ENCODE measurements around the gene RREB1.

The RREB1 gene

DNA sequence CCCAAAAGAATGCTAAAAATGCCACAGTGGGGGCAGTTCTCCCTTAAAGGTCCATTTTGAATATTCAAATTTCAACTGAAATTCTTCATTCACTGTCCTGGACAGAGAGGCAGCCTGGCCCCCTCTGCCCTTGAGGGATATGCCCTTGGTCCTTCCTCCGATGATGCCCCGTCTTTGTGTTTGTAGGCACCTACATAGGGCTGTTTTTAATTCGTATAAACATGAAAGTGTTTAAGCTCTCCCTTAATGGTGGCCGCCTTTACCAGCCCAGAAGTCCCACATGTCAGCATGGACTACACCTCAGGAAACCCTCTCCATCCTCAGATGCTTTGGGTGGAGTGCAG lies 135.0 kb downstream of the RREB1 start:
- no peak overlapping the region for H3K4me3 ChIP-seq (ENCODE audit: control insufficient read depth, low read depth, low read length)
- TF ChIP-seq, protein P1, sequence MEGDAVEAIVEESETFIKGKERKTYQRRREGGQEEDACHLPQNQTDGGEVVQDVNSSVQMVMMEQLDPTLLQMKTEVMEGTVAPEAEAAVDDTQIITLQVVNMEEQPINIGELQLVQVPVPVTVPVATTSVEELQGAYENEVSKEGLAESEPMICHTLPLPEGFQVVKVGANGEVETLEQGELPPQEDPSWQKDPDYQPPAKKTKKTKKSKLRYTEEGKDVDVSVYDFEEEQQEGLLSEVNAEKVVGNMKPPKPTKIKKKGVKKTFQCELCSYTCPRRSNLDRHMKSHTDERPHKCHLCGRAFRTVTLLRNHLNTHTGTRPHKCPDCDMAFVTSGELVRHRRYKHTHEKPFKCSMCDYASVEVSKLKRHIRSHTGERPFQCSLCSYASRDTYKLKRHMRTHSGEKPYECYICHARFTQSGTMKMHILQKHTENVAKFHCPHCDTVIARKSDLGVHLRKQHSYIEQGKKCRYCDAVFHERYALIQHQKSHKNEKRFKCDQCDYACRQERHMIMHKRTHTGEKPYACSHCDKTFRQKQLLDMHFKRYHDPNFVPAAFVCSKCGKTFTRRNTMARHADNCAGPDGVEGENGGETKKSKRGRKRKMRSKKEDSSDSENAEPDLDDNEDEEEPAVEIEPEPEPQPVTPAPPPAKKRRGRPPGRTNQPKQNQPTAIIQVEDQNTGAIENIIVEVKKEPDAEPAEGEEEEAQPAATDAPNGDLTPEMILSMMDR (IDR thresholded peaks at IDR 0.05; ENCODE audit: control insufficient read depth, insufficient read depth, low read depth, low read length, missing control alignments), result no peak
- no peak for DNase-seq (ENCODE audit: low read depth)

DNA sequence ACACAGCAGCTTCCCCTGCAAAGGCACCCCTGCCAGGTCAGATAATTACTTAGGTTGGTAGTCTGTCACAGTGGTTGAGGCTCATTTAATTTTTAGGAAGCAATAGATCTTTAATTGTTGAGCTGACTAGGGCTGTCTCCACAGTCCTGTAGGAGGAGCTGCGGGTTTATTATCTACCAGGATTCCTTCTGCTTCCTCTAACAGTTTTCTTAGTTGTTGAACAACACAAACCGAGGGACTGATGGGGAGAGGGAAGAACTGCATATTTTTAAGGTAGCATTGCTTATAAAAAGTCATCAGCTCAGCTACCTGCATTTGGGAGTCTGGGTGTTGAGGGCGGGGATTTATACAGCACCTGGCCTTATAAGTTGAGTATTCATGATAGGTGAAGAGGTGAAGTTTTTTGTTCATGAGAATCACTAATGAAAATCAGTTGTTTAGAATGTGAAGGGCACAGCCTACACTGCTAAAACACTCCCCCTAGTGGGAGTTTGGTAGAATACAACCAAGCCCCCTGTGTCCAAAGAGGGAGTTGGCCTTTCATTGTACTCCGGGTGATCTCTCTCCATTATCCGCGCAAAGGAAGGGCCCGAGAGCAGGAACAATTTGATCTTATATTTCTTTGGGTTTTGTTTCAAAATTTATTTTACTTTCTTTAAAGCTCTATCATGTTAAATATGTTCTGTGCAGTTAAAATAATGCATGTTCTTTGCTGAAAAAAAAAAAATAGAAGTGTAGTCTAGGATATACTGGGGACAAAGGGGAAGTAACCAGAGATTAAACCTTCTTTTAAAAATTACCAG lies 135.6 kb downstream of the RREB1 start:
- TF ChIP-seq, protein P1 (IDR thresholded peaks at IDR 0.05; ENCODE audit: control insufficient read depth, insufficient read depth, low read depth, low read length, missing control alignments), result peak; percentile 86
- DNase-seq (ENCODE audit: low read depth), result no peak

DNA sequence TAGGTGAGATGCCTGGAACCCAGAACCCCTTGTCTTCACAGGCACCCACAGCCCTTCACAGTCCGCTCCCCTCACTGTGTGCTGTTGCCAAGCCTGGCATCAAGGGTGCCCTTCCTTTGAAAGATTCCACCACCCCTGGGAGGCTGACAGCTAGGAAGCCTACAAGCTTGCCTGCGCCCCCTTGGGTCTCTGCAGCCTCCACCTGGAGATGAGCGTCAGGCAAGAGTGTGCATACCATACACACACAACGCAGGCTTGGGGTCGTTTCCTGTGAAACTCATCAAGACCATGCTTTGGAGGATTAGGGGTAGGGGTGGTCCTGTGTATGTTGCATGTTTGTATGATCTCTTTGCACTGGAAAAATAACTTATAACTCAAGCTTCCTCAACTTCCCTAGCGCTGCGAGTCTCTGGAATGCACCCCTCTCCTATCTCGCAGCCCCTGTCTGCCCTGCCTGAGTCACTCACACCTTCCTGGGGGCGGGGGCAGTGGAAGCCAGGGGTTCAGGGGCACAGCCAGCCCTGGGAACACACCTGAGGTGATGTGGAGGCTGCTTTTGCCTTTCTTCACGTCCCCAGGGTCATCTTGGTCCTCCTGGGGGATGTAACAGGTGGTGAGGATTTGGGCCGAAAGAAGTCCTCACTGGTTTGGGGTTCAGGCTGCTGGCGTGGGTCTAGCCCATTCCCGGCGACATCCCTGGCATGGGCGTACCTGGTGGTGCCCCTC lies 138.1 kb downstream of the RREB1 start:
- TF ChIP-seq, protein P1 (IDR thresholded peaks at IDR 0.05; ENCODE audit: control insufficient read depth, insufficient read depth, low read depth, low read length, missing control alignments), result no peak
- no peak for DNase-seq (ENCODE audit: low read depth)
- H3K4me3 ChIP-seq (ENCODE audit: control insufficient read depth, low read depth, low read length), result no peak overlapping the region

More for the DNA sequence above, 135.6 kb downstream of the RREB1 start:
- H3K4me3 ChIP-seq (ENCODE audit: control insufficient read depth, low read depth, low read length), result no peak overlapping the region

DNA sequence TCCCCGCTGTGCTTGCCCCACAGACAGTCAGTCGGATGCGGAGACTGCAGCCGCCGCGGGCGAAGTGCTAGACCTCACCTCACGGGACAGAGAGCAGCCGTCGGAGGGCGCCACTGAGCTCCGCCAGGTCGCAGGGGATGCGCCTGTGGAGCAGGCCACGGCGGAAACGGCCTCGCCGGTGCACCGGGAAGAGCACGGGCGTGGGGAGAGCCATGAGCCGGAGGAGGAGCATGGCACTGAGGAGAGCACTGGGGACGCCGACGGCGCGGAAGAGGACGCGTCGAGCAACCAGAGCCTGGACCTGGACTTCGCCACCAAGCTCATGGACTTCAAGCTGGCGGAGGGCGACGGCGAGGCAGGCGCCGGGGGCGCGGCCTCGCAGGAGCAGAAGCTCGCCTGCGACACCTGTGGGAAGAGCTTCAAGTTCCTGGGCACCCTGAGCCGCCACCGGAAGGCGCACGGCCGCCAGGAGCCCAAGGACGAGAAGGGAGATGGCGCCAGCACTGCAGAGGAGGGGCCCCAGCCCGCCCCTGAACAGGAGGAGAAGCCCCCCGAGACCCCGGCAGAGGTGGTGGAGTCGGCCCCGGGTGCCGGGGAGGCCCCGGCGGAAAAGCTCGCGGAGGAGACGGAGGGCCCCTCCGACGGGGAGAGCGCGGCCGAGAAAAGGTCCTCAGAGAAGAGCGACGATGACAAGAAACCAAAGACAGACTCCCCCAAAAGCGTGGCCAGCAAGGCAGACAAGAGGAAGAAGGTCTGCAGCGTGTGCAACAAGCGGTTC lies 138.8 kb downstream of the RREB1 start:
- H3K4me3 ChIP-seq (ENCODE audit: control insufficient read depth, low read depth, low read length), result no peak overlapping the region
- TF ChIP-seq, protein P1 (IDR thresholded peaks at IDR 0.05; ENCODE audit: control insufficient read depth, insufficient read depth, low read depth, low read length, missing control alignments), result no peak
- DNase-seq (ENCODE audit: low read depth), result no peak

DNA sequence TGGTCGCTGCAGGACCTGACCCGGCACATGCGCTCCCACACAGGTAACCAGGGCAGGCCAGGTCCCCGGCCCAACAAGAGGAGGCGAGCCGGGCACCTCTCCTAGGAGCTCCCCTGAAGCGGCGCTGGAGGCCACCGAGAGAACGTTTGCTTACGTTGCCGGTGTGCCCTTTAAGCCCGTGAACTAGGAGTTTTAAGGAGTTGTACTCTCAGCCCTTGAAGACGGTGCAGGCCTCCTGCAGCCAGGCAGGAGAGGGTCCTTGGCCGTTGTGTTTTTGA lies 139.4 kb downstream of the RREB1 start:
- no peak overlapping the region for H3K4me3 ChIP-seq (ENCODE audit: control insufficient read depth, low read depth, low read length)
- DNase-seq (ENCODE audit: low read depth), result no peak
- TF ChIP-seq, protein P1 (IDR thresholded peaks at IDR 0.05; ENCODE audit: control insufficient read depth, insufficient read depth, low read depth, low read length, missing control alignments), result no peak

DNA sequence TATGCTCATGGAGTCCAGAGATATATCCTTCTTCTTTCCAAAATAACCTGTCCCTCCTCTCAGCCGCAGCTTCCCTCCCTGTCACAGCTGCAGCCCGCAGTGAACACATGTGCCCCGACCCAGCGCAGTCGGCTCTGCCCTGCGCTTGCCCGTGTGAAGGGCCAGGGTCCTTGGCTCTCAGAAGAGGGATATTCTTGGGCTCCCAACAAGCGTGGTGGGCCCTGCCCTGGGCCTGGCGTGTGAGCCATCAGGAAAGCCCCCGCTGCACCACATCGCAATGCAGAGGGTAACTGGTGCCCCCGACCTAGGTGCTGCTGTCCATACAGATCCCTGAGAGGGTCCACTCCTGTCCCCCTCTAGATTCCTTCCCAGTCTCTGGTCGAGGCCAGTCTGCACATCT lies 140.1 kb downstream of the RREB1 start:
- DNase-seq (ENCODE audit: low read depth), result no peak
- TF ChIP-seq, protein P1 (IDR thresholded peaks at IDR 0.05; ENCODE audit: control insufficient read depth, insufficient read depth, low read depth, low read length, missing control alignments), result no peak
- no peak overlapping the region for H3K4me3 ChIP-seq (ENCODE audit: control insufficient read depth, low read depth, low read length)

Data from AG09309 (cell line).